DMS153 treated with DMSO at 0.1 percent for 48 hours (cell line): ENCODE measurements around the gene CD84.
"Not testable (repeated sequence)": the region's sequence is repeated elsewhere in the genome, so short reads cannot be mapped to it uniquely, and the experiment has no call there.

Source experiments
- DNase-seq: peaks from one replicate; lab custom pipeline; 2025; ENCODE audit not compliant: unreplicated experiment; lab: John Stamatoyannopoulos, UW

Gene CD84

GRCh38 chr1:160610569-160611242 is 31.4 kb upstream of the CD84 start:
- no peak for DNase-seq

GRCh38 chr1:160608941-160609340 is 29.6 kb upstream of the CD84 start:
- DNase-seq = no peak

- no peak for DNase-seq
Observed at GRCh38 chr1:160608514-160608913, 29.2 kb upstream of the CD84 start.

- DNase-seq = no peak
Observed at GRCh38 chr1:160608057-160608456, 28.8 kb upstream of the CD84 start.

- DNase-seq = no peak
Observed at GRCh38 chr1:160607672-160608032, 28.4 kb upstream of the CD84 start.

GRCh38 chr1:160607011-160607671 is 27.8 kb upstream of the CD84 start:
- peak; percentile 87 for DNase-seq

- no peak for DNase-seq
Observed at GRCh38 chr1:160606611-160607010, 27.3 kb upstream of the CD84 start.

GRCh38 chr1:160605792-160606479 is 26.6 kb upstream of the CD84 start:
- no peak for DNase-seq

- DNase-seq = no peak
Observed at GRCh38 chr1:160605205-160605604, 25.9 kb upstream of the CD84 start.

- DNase-seq = no peak
Observed at GRCh38 chr1:160597705-160598104, 18.4 kb upstream of the CD84 start.

- no peak for DNase-seq
Observed at GRCh38 chr1:160597051-160597450, 17.8 kb upstream of the CD84 start.

- DNase-seq = no peak
Observed at GRCh38 chr1:160590488-160590887, 11.2 kb upstream of the CD84 start.

GRCh38 chr1:160588468-160588867 is 9.2 kb upstream of the CD84 start:
- no peak for DNase-seq

GRCh38 chr1:160584784-160585183 is 5.5 kb upstream of the CD84 start:
- no peak for DNase-seq

- not testable (repeated sequence) for DNase-seq
Observed at GRCh38 chr1:160582976-160583375, 3.7 kb upstream of the CD84 start.

GRCh38 chr1:160581961-160582360 is 2.7 kb upstream of the CD84 start:
- DNase-seq = no peak

- DNase-seq = no peak
Observed at GRCh38 chr1:160580221-160580812, 1.0 kb upstream of the CD84 start.

GRCh38 chr1:160578525-160579191 is 638 bp downstream of the CD84 start:
- DNase-seq = no peak

GRCh38 chr1:160578175-160578524 is 1.1 kb downstream of the CD84 start:
- no peak for DNase-seq

GRCh38 chr1:160577671-160578070 is 1.6 kb downstream of the CD84 start:
- DNase-seq = no peak

- no peak for DNase-seq
Observed at GRCh38 chr1:160576884-160577283, 2.4 kb downstream of the CD84 start.

- no peak for DNase-seq
Observed at GRCh38 chr1:160576390-160576789, 2.9 kb downstream of the CD84 start.
